PC-3 (cell line): ENCODE data around the gene TAPBPL. TPM values are rescaled to one million over a fixed set of nuclear protein-coding genes. Genes with fewer than 3 reads are reported as not detected.

Experiments used
- ATAC-seq: fragments of 200-7000 bp; cut with Tn5 transposase; 2 replicates; pipeline ENCODE4 v1.9.1; 2020; ENCODE audit warnings: mild to moderate bottlenecking, moderate library complexity
- BruUV-seq: library from RNA; stranded (reverse); fragments of 400-500 nt; replicated peaks from 2 replicates; lab custom pipeline; 2021; lab: Mats Ljungman, UMichigan
- CTCF ChIA-PET: fragments of 300-600 bp; sonication (Branson Sonifier 250); formaldehyde crosslinking; loops from one replicate; lab custom pipeline; 2022; ENCODE audit warnings: antibody characterized with exemption; lab: Charles Lee
- POLR2A ChIA-PET: fragments of 300-600 bp; sonication (Branson Sonifier 250); formaldehyde crosslinking; loops from one replicate; lab custom pipeline; 2022; ENCODE audit warnings: antibody characterized with exemption; ENCODE audit not compliant: unreplicated experiment; lab: Charles Lee
- DNase-seq: peaks from one replicate; pipeline ENCODE4 v3.0.0-alpha.2; 2015
- H2AFZ ChIP-seq: fragments of 300-600 bp; sonication (generic); 2 replicates; pipeline ENCODE4 v1.6.0; 2016; ENCODE audit warnings: antibody characterized with exemption, low read length
- H3F3A ChIP-seq: fragments of 300-600 bp; sonication (generic); one replicate; pipeline ENCODE4 v1.6.0; 2017; ENCODE audit warnings: antibody characterized with exemption, low read length, control low read depth, mild to moderate bottlenecking; ENCODE audit not compliant: unreplicated experiment
- H3K27ac ChIP-seq: fragments of 300-600 bp; sonication (generic); 2 replicates; pipeline ENCODE4 v1.5.1; 2016; ENCODE audit warnings: mild to moderate bottlenecking, low read length
- H3K27me3 ChIP-seq: fragments of 300-600 bp; sonication (generic); 2 replicates; pipeline ENCODE4 v1.6.1; 2016; ENCODE audit warnings: low read length, mixed read lengths
- H3K36me3 ChIP-seq: fragments of 300-600 bp; sonication (generic); 2 replicates; pipeline ENCODE4 v1.6.1; 2016; ENCODE audit warnings: low read depth, mixed run types, low read length, mixed read lengths
- H3K4me1 ChIP-seq: fragments of 300-600 bp; sonication (generic); 2 replicates; pipeline ENCODE4 v1.5.1; 2016; ENCODE audit warnings: low read length; ENCODE audit not compliant: insufficient read depth
- H3K4me2 ChIP-seq: fragments of 300-600 bp; sonication (generic); 2 replicates; pipeline ENCODE4 v1.6.0; 2016; ENCODE audit warnings: low read length
- H3K4me3 ChIP-seq: fragments of 300-600 bp; sonication (generic); 2 replicates; pipeline ENCODE4 v1.5.1; 2016; ENCODE audit warnings: mild to moderate bottlenecking, low read length, mixed read lengths
- H3K79me2 ChIP-seq: fragments of 300-600 bp; sonication (generic); 2 replicates; pipeline ENCODE4 v1.6.1; 2017; ENCODE audit warnings: low read length, mixed read lengths
- H3K9ac ChIP-seq: fragments of 300-600 bp; sonication (generic); 2 replicates; pipeline ENCODE4 v1.6.0; 2016; ENCODE audit warnings: mild to moderate bottlenecking, low read length
- H3K9me2 ChIP-seq: fragments of 300-600 bp; sonication (generic); replicated peaks from 2 replicates; pipeline ENCODE4 v1.6.1; 2016; ENCODE audit warnings: mixed run types, low read length, mixed read lengths
- H3K9me3 ChIP-seq: fragments of 300-600 bp; sonication (generic); 2 replicates; pipeline ENCODE4 v1.6.1; 2016; ENCODE audit warnings: low read length, mixed read lengths
- H4K20me1 ChIP-seq: fragments of 300-600 bp; sonication (generic); 2 replicates; pipeline ENCODE4 v1.6.1; 2016; ENCODE audit warnings: low read length, mixed read lengths
- EZH2 ChIP-seq: fragments of 300-600 bp; sonication (generic); IDR thresholded peaks from one replicate; pipeline ENCODE4 v1.6.1; 2017; ENCODE audit warnings: antibody characterized with exemption, mild to moderate bottlenecking, low read length; ENCODE audit not compliant: unreplicated experiment
- EZH2phosphoT487 ChIP-seq: fragments of 300-600 bp; sonication (generic); IDR thresholded peaks from 2 replicates; pipeline ENCODE4 v1.6.1; 2018; ENCODE audit warnings: mild to moderate bottlenecking, antibody characterized with exemption, low read length, borderline replicate concordance
- intact Hi-C: fragments of 100-400 bp; cut with micrococcal nuclease; formaldehyde crosslinking; loops from 2 replicates; pipeline ENCODE4 v1.9.0; 2023
- total RNA-seq: library from RNA; depleted of rRNA; stranded (reverse); fragments of >200 nt; gene quantifications from 2 replicates; pipeline ENCODE4 v1.2.3, GENCODE V29; 2014
- TF ChIP-seq, protein P1 (sequence below): fragments of 300-600 bp; sonication (generic); conservative IDR thresholded peaks from 2 replicates; pipeline ENCODE4 v1.5.1; 2017; ENCODE audit warnings: antibody characterized with exemption, low read depth, mild to moderate bottlenecking, low read length

The TAPBPL gene
- total RNA-seq, 1 experiment from 2014 or later, result 0.47 TPM

DNA sequence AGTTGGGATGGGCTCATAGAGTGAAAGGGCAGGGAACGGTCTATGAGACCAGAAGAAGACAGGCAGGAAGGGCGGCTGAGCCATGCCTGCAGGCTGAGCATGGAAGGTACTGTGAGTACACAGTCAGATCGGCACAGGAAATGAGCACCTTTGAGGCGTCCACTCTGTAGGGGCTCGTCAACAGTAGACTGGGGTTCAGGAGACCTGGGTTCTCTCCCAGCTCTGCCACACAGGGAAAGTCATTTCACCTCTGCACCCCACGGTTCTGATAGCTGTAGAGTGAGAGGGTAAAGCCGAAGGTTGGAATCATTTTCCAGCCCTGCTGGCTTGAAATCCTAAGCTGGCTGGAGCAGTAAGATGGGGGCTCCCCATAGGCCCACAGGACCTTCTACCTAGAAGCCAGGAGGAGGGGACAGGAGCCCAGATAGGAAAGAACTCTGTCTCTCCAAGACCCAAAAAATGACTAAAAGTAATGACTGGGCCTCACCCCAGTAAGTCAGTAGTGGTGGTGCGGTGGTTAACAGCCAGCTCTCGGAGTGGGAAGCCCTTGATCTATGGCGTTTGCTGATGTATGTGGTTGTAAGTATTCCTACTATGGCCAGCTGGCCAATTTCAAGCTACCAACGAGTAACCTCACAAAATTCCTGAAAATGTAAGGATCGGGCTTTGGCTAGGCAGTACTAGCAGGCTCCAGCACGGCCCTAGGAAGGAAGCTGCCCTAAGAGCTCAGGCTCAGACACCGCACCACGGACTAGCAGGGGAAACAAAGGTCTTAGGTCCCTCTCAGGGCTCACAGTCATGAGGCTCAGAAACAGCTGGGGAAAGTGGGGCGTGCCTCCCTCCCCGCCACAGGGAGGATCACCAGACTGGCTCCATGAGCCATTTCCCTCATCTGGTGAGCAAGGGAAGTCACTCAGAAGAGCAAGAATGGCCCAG, 17.4 kb upstream of the TAPBPL start:
- H3F3A ChIP-seq, result peaks cover 8% of the 10 kb centered on the region
- ATAC-seq, result no peak
- no peaks in the 10 kb centered on the region for H3K9me2 ChIP-seq
- intact Hi-C loops, result no loop called here
- H3K27ac ChIP-seq, result no peak overlapping the region
- no peaks in the 10 kb centered on the region for H3K36me3 ChIP-seq
- no TSS peak for BruUV-seq
- H4K20me1 ChIP-seq, result no peaks in the 10 kb centered on the region
- peaks cover 19% of the 10 kb centered on the region for H3K4me1 ChIP-seq
- ChIA-PET CTCF (no interaction called here), POLR2A (no interaction called here)
- no peak overlapping the region for H2AFZ ChIP-seq
- H3K9ac ChIP-seq, result no peak overlapping the region
- H3K4me3 ChIP-seq, result no peak overlapping the region
- no peaks in the 10 kb centered on the region for H3K27me3 ChIP-seq
- no peak for DNase-seq
- H3K79me2 ChIP-seq, result no peaks in the 10 kb centered on the region
- no peak for TF ChIP-seq EZH2
- no peak overlapping the region for H3K4me2 ChIP-seq
- H3K9me3 ChIP-seq, result no peaks in the 10 kb centered on the region

DNA sequence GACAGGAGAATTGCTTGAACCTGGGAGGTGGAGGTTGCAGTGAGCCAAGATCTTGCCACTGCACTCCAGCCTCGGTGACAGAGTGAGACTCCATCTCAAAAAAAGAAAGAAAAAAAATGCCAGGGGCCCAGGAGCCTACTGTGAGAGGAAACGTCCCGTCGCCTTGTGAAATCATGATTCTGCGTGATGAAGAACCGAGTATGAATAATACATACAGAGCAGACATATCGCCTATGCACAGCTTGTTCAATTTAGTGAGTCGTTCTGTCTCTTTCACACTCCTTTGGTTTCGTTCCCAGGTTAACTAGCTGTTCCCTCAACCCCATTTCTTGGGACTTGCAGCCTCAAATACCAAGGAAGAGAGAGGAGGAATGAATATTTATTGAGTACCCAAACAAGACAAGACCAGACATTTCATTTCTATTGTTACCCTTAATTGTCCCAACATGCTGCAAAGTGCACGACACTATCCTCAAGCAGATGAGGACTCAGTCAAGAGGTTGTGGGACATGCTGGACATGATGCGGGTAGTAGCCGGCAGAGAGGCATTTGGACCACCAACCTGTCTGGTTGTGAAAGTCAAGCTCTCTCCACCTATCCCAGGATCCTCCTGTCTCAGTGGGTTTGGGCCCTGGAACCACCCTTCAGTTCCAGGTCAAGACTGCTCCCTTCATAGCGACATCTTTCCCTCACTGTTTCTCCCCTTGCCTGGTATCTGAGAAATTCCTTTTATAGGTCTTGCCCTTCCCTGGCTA, 15.7 kb upstream of the TAPBPL start:
- CTCF ChIA-PET, result no interaction called here
- no peaks in the 10 kb centered on the region for H3K9me2 ChIP-seq
- ATAC-seq, result no peak
- peaks cover 3% of the 10 kb centered on the region for H3F3A ChIP-seq
- H3K9me3 ChIP-seq, result no peaks in the 10 kb centered on the region
- no peak overlapping the region for H3K27ac ChIP-seq
- POLR2A ChIA-PET, result no interaction called here
- no peak for DNase-seq
- H3K9ac ChIP-seq, result no peak overlapping the region
- H3K4me2 ChIP-seq, result no peak overlapping the region
- no peak overlapping the region for H2AFZ ChIP-seq
- no peaks in the 10 kb centered on the region for H3K36me3 ChIP-seq
- H4K20me1 ChIP-seq, result no peaks in the 10 kb centered on the region
- H3K27me3 ChIP-seq, result no peaks in the 10 kb centered on the region
- TF ChIP-seq, protein P1, sequence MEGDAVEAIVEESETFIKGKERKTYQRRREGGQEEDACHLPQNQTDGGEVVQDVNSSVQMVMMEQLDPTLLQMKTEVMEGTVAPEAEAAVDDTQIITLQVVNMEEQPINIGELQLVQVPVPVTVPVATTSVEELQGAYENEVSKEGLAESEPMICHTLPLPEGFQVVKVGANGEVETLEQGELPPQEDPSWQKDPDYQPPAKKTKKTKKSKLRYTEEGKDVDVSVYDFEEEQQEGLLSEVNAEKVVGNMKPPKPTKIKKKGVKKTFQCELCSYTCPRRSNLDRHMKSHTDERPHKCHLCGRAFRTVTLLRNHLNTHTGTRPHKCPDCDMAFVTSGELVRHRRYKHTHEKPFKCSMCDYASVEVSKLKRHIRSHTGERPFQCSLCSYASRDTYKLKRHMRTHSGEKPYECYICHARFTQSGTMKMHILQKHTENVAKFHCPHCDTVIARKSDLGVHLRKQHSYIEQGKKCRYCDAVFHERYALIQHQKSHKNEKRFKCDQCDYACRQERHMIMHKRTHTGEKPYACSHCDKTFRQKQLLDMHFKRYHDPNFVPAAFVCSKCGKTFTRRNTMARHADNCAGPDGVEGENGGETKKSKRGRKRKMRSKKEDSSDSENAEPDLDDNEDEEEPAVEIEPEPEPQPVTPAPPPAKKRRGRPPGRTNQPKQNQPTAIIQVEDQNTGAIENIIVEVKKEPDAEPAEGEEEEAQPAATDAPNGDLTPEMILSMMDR, result no peak
- TF ChIP-seq EZH2 (no peak), EZH2phosphoT487 (no peak)
- intact Hi-C loops, result no loop called here
- BruUV-seq, result no TSS peak
- peaks cover 7% of the 10 kb centered on the region for H3K4me1 ChIP-seq
- H3K4me3 ChIP-seq, result no peak overlapping the region
- no peaks in the 10 kb centered on the region for H3K79me2 ChIP-seq

DNA sequence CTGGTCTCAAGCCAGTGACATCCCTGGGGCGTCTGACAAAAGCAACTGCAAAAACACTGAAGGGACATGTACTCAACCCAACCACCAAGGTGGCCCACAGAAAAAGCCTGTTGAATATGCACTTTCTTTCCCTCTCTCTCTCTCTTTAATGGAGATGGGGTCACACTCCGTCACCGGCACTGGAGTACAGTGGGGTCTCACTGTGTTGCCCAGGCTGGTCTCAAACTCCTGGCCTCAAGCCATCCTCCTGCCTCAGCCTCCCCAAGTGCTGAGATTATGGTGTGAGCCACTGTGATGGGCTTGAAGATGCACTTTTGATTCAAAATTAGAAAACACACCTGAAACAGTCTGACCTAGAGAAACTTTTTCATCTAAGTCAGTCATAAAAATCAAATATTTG, 14.3 kb upstream of the TAPBPL start:
- Histone ChIP-seq H3K4me1 (no peaks in the 10 kb centered on the region), H3K27me3 (no peaks in the 10 kb centered on the region), H4K20me1 (no peaks in the 10 kb centered on the region), H3K9me3 (no peaks in the 10 kb centered on the region), H2AFZ (no peak overlapping the region), H3K27ac (no peak overlapping the region), H3K4me2 (no peak overlapping the region), H3K79me2 (no peaks in the 10 kb centered on the region), H3K36me3 (no peaks in the 10 kb centered on the region), H3K4me3 (no peak overlapping the region), H3K9me2 (no peaks in the 10 kb centered on the region), H3F3A (no peaks in the 10 kb centered on the region), H3K9ac (no peak overlapping the region)
- TF ChIP-seq, protein P1, result no peak
- TF ChIP-seq EZH2phosphoT487 (no peak), EZH2 (no peak)
- ATAC-seq, result no peak
- ChIA-PET CTCF (no interaction called here), POLR2A (no interaction called here)
- BruUV-seq, result no TSS peak
- DNase-seq, result no peak
- intact Hi-C loops, result no loop called here
